Hepatocyte (in vitro differentiated cells): Measurements from ENCODE around the gene ZNF281.

Experiments used
- EZH2 ChIP-seq: fragments of 200-600 bp; sonication (generic); IDR thresholded peaks from 2 replicates; pipeline ENCODE4 v1.6.1; 2016; ENCODE audit warnings: antibody characterized with exemption, mild to moderate bottlenecking, borderline replicate concordance
- TF ChIP-seq, protein P1 (sequence below): fragments of 200-600 bp; sonication (generic); IDR thresholded peaks from 2 replicates; pipeline ENCODE4 v1.5.1; 2016; ENCODE audit warnings: antibody characterized with exemption, mild to moderate bottlenecking; ENCODE audit not compliant: poor library complexity

DNA sequence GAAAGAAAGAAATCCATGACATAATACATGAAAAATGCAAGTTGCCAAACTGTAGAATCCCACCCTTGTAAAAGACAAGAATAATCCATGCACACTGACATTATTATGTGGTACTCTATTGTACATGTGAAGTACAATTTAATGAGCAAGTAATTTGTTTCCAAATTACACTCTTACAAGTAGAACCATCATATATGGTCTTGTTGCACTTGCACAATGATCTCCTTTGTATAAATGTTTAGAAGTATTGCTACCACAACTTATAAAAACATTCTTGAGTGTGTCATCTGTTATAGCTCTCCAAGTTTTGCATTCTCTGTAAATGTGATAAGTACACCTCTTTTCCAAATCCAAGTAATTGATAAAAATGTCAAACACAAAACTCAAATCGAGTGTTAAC, 29.1 kb upstream of the ZNF281 start:
- TF ChIP-seq, protein P1, sequence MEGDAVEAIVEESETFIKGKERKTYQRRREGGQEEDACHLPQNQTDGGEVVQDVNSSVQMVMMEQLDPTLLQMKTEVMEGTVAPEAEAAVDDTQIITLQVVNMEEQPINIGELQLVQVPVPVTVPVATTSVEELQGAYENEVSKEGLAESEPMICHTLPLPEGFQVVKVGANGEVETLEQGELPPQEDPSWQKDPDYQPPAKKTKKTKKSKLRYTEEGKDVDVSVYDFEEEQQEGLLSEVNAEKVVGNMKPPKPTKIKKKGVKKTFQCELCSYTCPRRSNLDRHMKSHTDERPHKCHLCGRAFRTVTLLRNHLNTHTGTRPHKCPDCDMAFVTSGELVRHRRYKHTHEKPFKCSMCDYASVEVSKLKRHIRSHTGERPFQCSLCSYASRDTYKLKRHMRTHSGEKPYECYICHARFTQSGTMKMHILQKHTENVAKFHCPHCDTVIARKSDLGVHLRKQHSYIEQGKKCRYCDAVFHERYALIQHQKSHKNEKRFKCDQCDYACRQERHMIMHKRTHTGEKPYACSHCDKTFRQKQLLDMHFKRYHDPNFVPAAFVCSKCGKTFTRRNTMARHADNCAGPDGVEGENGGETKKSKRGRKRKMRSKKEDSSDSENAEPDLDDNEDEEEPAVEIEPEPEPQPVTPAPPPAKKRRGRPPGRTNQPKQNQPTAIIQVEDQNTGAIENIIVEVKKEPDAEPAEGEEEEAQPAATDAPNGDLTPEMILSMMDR = no peak
- no peak for TF ChIP-seq EZH2
